Skin of body (tissue), 3 donors: ENCODE results near the gene CTSS. TPM values are rescaled to one million over a fixed set of nuclear protein-coding genes. Genes with fewer than 3 reads are reported as not detected.
A peak's percentile ranks its signal among the peaks of the same experiment; 100 is the strongest.

Experiments
- DNase-seq: peaks from one replicate; lab custom pipeline; 2025; lab: John Stamatoyannopoulos, UW
- small RNA-seq: library from RNA; depleted of rRNA; stranded (forward); fragments of <200 nt; gene quantifications from one replicate; pipeline ENCODE3, GENCODE V24; 2014; ENCODE audit warnings: low replicate concordance
- total RNA-seq: library from RNA; depleted of rRNA; stranded (reverse); fragments of >200 nt; gene quantifications from one replicate; pipeline ENCODE4 v1.2.3, GENCODE V29; 2014

CTSS gene
- total RNA-seq, 1 donor from 2014 or later, result 54.9 TPM

DNA sequence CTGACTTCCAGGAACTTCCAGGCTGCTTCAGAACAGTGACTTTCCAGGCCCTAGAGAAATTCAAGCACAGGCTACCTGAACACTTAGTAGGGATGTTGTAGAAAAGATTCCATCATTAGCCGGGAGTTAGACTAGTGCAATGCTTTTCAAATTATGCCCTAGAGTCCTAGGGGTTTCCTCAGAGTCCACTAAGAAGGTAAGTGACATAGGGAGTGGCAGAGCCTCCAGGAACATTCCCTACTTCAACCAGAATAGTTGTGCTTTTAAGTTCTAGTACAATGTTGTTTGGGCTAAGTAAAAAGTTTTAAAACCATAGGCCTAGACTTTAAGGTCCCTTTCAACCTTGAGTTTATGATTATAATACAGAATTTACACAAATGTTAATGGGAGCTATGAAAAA, 59.5 kb downstream of the CTSS start:
- no peak for DNase-seq

DNA sequence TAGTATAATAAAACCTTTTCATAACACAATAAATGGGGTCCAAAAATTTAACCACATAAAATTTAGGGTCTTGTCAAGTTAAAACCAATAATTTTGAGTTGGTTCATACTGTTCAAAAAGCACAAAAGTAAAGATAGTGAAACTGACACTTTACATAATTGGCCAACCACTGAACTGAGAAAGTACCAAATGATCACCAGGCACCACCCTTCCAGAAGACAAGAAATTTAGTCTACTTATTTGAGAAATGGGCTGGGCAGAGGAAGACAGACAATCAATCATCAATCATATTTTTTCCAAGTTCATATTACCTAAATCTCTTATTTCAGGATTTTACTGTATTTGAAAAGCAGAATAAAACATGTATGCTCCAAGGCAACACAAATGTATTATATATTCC, 62.2 kb downstream of the CTSS start:
- DNase-seq, result no peak

DNA sequence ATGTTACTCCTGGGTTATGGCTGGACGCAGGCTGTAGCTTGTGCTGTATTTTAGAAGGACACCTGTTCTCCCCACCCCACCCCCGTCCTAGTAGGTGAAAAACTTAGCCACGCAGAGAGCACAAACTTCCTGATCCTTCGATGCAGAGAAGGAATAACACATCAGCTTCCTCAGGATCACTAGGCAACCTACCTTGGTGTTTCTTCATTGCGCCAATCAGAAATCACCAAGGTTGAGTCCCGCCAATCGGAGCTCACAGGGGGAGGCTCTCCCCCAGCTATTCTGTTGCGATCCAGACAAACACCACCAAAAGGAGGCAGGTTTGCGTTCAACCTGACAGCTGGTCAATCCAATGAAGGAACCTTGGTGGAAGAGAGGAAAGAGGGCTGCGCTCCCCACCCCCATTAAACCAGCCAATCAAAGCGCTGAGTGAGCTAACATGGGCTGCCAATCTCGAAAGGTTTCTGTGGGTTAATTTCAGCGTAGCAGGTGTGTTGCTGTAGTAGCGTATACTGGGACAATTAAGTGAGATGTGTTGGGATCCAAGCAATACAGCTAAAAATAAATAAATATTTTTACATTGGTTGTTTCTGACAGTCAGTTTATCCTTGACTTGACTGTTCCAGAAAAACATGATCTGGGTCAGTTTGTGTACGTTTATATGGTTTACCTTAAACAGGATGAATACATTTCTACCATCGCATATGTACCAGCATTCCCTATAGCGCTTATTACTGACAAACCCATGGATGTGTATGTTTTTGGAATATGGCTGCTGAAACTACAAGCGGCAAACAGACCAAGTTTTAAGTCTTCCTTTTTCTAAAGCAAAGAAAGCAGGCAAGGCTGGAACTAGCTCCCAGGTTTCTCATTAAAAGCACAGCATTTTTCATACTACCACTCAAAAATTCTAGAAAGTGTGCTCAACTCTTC, 68.3 kb downstream of the CTSS start, which contains the start of gene GOLPH3L:
GOLPH3L (minus strand) TSS at position 160 of the 933 bp plus-strand sequence. CDS start 2,316 bp downstream, outside the sequence.
- DNase-seq, result peak; percentile 98

DNA sequence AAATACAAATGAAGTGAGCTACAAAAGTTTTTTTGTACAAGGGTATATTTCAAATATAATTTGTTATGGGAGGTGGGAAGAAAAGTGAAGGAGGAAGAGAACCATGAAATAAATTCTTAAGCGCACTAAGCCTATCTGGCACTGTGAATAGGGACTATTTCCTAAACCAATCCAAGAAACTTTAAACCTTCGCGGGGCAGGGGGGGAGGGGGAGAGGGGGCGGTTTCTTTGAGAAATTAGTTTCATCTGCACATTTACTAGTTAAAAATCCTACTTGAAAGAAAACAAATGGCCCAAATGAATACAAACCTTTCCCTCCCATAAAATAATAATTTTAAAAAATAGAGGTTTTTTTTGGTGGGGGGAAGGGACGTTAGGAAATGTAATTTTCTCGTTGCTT, 69.0 kb downstream of the CTSS start:
- no peak for DNase-seq

DNA sequence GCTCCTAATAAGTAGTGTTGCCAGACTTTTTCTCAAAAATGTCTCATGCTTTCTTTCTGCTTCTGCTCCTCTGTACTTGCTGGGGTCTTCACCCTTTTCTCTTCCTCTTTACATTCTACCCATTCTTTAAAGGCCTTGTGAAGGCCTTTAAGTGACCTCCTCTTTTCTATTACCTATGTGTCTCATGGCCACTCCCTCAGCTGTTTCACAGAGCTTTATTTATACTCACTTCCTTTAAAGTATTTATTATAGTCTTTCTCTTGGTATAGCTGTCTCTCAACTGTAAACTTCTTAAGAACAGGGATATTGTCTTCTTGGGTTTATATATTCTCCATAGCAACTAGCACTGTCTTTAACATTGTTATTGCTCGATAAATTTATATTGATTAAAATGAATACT, 69.4 kb downstream of the CTSS start:
- no peak for DNase-seq

DNA sequence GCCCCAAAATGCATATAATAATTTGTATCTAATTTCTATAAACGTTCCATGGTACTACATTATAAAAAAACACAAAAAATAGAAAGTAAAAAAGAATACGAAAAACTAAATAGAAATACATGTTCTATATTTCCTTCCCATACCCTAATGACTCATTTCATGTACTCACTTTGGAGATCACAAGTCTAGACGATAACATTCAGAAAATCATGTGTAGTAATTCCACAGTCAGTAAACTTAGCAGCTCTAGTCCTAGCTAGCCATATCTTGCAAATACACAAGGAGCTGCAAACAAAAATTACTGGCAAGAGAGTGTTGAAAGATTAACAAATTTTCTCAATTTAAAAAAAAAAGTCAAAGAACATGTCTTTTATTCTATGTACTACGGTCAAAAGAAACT, 70.0 kb downstream of the CTSS start:
- DNase-seq, result no peak

DNA sequence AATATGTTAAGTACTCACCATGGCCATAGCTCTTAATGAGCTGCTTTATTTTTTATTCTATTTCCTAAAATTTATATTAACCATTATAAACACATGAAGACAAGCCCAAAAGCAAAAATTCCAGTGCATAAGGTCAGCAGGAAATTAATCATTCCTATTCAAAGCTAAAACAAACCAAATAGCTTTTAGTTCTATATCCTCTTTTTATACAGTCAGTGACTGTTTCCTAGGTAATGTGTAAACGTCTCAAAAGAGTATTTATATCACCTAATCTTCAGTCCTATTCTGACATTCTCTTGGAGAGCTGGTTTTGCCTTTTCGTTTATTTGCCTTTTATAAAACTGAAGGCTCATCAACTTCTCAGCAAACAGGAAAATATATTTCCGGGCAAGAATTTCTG, 72.9 kb downstream of the CTSS start:
- DNase-seq, result no peak

DNA sequence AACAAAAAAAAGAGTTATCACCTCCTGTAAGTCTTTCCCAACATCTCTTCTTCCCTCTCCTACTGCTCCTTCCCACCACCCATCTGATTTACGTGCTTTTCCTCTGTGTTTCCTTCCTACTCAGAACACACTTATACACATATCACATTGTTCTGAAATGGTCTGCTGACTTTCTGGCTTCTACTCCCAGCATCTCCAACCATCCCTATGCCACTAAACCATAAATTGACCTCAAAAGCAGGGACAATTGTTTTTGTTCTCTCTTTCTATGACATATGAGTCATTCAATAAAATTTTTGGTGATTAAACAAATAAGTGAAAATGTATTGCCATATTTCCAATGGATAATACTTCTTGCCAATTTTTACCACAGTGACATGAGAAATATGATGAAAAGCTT, 76.8 kb downstream of the CTSS start:
- DNase-seq, result no peak

DNA sequence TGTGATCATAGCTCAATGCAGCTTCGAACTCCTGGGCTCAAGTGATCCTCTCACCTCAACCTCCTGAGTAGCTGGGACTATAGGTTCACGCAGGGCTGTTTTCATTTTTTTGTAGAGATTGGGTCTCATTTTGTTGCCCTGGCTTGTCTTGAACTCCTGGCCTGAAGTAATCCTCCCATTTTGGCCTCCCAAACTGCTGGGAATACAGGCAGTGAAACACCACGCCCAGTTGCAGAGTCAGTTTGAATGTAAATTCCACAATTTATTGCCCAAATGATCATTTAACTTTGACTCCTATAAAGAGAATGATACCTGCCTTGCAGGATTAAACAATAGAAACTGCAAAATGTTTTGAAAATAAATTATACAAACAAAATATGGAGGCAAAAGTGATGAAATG, 79.3 kb downstream of the CTSS start:
- DNase-seq, result no peak

DNA sequence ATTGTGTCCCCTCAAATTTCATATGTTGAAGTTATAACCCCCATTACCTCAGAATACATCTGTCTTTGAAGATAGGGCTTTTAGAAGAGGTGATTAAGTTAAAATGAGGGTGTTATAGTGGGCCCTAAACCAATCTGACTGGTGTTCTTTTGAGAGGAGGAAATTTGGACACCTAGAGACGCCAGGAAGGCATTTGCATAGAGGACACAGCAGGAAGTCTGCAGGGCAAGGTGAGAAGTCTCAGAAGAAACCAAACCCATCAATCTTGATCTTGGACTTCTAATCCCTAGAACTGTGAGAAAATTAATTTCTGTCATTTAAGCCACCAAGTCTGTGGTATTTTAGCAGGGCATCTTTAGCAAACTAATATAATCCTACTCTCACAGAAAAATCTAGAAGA, 81.7 kb downstream of the CTSS start:
- DNase-seq, result no peak

Small RNA genes within 50 kb of the gene (small RNA-seq; reads per million reads assigned to genes)
- gene RNU6-1042P (not detected), gene RNU6-1309P (not detected)

Other genes starting within 250 kb of the CTSS start
- 22.1 TPM for gene ADAMTSL4, start 216.4 kb downstream of the CTSS start, total RNA-seq
- gene MCL1, start 186.2 kb downstream of the CTSS start, total RNA-seq, result 172 TPM
- gene ENSA, start 136.2 kb downstream of the CTSS start, total RNA-seq, result 89.7 TPM
- 14.3 TPM for gene GOLPH3L, start 68.6 kb downstream of the CTSS start, total RNA-seq
- 0.39 TPM for gene HORMAD1, start 44.9 kb downstream of the CTSS start, total RNA-seq
- 177 TPM for gene CTSK, start 42.5 kb upstream of the CTSS start, total RNA-seq
- gene ARNT, start 110.8 kb upstream of the CTSS start, total RNA-seq, result 48.4 TPM
- 0.10 TPM for gene CTXND2, start 121.4 kb upstream of the CTSS start, total RNA-seq
- gene SETDB1, start 160.6 kb upstream of the CTSS start, total RNA-seq, result 36.5 TPM
- 43.7 TPM for gene CERS2, start 209.1 kb upstream of the CTSS start, total RNA-seq
- 4.7 TPM for gene ANXA9, start 216.5 kb upstream of the CTSS start, total RNA-seq
- gene MINDY1, start 241.1 kb upstream of the CTSS start, total RNA-seq, result 19.4 TPM
- gene PRUNE1, start 242.7 kb upstream of the CTSS start, total RNA-seq, result 11.4 TPM